ENCODE data around the gene VPS37B.
"Not testable (repeated sequence)": the region's sequence is repeated elsewhere in the genome, so short reads cannot be mapped to it uniquely, and the experiment has no call there.

The VPS37B gene

DNA sequence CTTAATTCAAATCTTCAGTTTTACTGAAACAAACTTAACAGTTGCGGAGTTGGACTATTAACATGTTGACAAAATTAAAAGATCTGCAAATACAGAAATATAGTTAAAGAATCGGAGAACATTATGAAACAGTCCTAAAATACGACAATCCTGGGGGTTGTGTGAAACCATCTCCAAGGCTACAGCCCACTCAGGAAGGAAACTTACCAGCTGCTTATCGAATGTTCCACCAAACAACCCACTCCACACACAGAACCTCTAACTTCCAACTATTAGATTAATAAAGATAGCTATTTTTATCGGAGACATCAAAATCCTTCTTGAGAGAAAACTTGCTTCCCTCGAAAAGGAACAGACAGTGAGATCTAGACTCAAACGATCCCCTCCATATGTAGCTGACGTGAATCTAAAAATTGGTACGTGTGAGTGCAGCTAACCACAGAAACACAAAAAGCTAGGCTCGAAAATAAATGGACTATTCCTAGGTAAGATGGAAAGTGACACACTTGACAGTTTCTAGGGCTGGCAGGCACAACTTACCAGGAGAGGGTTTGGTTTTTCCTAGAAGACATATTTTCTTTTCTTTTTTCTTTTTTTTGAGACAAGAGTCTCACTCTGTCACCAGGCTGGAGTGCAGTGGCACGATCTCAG, 12.9 kb downstream of the VPS37B start:
- no peak for DNase-seq (ENCODE audit: low read depth, low spot score)

- no peak for DNase-seq (ENCODE audit: low read depth, low spot score)
Observed at GRCh38 chr12:122880668-122881067, 15.3 kb downstream of the VPS37B start.

DNA sequence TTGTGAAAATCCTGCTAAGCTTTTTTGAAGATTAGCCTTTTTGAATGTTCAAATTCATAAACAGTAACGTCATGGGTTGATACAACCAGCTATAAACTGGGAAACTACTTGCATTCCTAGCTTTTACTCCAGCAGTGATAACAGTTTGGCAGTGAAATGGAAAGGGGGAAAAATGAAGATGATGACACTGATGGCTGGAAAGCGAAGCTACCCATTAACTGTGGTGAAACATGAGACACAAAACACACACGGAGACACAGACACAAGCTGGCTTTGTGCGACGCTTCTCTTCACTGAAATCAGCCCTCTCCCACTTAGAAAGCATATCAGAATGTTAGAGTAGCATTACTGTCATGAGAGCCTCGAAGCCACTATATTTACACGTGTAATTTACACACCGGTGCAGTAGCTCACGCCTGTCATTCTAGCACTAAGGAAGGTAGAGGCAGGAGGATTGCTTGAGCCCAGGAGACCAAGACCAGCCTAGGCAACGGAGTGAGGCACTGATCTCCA, 15.7 kb downstream of the VPS37B start:
- no peak for DNase-seq (ENCODE audit: low read depth, low spot score)

GRCh38 chr12:122878780-122879612, 16.9 kb downstream of the VPS37B start:
- DNase-seq (ENCODE audit: low read depth, low spot score), result no peak

DNA sequence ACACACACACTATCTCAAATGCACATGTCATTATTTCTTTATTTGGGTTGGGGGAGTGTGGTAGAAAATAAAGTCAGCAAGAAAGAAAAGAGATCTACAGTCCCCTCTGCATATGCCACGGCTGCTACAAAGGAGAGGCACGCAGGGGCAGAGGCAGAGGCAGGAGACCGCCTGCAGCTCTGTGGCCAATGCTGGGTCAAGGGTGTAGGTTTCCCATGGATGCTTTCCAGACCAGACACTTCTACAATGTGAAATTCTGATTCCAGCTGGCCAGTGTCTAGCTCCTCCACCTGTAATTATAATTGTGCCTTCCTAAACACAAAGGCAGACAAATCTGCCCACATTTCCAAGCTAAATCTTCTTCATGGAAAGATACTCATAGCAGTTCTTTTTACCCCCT, 19.2 kb downstream of the VPS37B start:
- DNase-seq (ENCODE audit: low read depth, low spot score), result no peak

DNA sequence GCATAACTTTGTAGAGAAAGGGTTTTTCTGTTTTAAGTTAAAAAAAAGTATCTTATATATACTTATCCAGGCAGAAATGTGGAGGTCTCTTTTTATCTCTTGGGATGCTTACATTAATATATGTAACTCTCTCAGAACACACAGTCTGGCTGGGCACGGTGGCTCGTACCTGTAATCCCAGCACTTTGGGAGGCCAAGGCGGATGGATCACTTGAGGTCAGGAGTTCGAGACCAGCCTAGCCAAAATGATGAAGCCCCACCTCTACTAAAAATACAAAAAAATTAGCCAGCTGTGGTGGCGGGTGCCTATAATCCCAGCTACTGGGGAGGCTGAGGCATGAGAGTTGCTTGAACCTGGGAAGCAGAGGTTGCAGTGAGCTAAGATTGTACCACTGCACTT, 19.6 kb downstream of the VPS37B start:
- DNase-seq (ENCODE audit: low read depth, low spot score), result not testable (repeated sequence)

DNA sequence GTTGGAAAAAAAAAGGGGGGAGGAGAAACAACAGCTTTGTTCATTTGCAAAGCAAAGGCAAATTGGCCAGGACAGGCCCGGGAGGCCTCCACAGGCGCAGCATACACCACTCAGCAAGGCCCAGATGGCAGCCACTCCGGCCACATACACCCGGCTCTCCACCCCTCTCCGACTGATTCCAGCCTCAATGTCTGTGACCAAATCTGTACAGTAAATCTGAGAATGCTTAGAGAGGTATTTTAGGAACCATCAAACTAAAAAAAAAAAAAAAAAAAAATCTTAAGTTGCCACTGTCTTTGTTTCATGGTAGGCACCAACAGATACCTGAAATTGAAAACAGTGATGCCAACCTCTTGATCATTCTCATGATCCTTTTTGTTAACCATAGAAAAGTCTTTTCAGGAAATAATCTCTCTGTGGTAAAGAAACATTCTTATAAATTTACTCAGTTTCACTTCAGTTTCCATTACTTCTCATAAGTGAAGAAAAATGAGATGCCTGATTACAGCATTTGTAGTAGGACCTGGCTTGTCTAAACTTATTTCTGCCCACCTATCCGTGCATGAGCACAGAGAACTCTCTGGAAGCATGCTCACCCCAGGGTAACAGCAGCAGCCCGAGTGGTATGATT, 20.2 kb downstream of the VPS37B start:
- DNase-seq (ENCODE audit: low read depth, low spot score), result no peak

DNA sequence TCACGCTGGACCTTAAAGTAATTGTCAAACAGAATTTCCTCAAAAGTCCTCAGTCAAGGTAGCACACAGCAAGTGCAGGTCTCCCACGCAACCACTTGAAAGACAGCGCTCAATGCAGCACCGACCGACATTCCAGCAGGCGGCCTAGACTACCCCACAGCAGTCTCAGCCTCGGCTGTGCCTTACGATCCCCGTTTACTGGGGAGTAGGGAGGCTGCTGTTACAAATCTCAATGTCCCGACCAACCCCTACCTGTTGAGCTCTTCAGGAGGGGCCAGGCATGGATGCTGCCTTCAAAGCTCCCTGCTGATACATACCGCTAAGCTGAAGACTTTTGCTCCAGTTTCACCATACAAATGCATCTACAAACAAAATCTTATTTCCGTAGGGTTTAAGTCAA, 21.8 kb downstream of the VPS37B start:
- no peak for DNase-seq (ENCODE audit: low read depth, low spot score)

DNA sequence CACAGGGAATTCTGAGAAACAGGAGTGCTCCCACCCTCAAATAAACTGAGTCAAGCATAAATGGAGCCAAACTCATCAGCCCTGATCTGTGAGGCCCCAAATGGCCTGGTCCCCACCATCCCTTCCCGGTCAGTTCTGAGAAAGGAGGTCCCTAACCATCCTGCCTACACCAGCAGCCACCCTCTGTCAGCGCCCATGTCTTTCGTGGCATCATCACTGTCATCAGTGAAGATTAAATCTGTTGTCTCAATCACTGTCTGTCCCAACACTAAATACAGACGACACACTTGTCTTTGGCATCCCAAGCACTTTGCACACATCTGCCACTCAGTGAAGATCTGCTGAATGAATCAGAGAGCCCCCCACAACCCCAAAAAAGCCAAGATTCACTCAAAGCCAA, 22.4 kb downstream of the VPS37B start:
- no peak for DNase-seq (ENCODE audit: low read depth, low spot score)

GRCh38 chr12:122872815-122873361, 23.0 kb downstream of the VPS37B start:
- no peak for DNase-seq (ENCODE audit: low read depth, low spot score)

DNA sequence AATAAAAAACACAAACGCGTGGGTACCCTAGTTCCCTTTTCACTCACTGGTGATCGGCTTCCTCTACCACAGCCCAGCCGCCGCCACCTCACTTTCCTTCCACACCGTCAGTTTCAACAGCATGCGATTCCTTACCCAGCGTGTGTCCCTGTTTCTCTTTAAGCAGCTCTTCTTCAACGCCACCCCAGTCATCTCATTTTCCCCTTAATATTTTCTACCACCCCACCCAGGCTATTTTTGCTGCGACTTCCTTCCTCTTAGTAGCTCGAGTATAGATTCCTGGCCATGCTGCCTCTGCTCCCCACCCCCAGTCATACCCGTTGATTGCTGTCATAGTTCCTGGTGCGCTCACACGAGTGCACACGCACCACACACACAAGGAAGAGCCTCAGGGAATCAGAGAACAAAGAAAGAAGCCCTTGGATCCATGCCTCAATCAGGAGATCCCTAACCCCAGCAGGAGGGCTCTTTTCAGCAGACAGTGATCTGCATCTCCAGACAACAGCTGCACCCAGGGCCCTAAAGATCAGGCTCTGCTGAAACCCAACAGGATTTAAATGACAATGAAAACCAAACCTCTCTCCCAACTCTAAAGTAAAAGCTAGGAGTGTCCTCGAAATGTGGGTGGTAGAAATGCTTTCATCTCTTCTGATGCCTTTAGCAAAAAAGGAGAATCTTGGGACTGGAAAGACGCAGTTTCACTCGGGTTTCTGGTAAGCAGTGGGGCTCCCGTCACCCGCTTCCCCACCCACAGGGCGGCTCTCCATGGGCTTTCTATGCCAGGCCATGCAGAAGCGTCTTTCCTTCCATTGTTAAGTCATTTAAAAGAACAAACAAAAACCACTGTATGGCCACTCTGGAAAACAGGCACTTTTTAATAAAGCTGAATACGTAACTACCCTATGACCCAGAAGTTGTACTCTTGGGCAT, 23.8 kb downstream of the VPS37B start:
- DNase-seq (ENCODE audit: low read depth, low spot score), result no peak

- DNase-seq (ENCODE audit: low read depth, low spot score), result peak; percentile 83
Observed at GRCh38 chr12:122870867-122871664, 24.9 kb downstream of the VPS37B start.

DNA sequence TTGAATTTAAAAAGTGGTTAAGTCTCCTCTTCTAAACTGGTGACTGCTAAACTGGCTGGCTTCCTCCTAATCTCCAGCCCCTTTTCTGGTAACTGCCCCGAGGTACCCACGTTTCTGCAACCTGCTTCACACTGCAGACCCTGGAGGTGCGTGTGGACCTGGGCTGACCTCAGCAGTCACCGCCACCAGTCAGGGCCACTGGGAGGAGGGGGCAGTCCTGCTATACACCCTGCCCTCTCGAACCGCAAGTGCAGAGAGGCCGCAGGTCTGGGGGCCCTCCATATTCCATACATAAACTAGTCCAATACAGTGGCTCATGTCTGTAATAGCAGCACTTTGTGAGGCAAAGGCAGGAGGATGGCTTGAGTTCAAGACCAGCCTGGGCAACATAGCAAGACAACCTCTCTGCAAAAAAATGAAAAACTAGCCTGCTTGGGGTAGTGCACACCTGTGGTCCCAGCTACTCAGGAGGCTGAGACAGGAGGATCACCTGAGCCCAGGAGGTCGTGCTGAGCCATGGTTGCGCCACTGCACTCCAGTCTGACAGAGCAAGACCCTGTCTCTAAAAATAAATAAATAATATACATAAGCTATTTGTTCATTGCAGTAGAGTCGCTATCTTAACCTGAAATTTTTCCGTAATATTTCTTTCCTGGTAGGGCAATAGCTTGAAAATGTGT, 25.6 kb downstream of the VPS37B start:
- no peak for DNase-seq (ENCODE audit: low read depth, low spot score)

GRCh38 chr12:122869207-122869973, 26.5 kb downstream of the VPS37B start:
- no peak for DNase-seq (ENCODE audit: low read depth, low spot score)

- no peak for DNase-seq (ENCODE audit: low read depth, low spot score)
Observed at GRCh38 chr12:122868471-122869177, 27.3 kb downstream of the VPS37B start.

DNA sequence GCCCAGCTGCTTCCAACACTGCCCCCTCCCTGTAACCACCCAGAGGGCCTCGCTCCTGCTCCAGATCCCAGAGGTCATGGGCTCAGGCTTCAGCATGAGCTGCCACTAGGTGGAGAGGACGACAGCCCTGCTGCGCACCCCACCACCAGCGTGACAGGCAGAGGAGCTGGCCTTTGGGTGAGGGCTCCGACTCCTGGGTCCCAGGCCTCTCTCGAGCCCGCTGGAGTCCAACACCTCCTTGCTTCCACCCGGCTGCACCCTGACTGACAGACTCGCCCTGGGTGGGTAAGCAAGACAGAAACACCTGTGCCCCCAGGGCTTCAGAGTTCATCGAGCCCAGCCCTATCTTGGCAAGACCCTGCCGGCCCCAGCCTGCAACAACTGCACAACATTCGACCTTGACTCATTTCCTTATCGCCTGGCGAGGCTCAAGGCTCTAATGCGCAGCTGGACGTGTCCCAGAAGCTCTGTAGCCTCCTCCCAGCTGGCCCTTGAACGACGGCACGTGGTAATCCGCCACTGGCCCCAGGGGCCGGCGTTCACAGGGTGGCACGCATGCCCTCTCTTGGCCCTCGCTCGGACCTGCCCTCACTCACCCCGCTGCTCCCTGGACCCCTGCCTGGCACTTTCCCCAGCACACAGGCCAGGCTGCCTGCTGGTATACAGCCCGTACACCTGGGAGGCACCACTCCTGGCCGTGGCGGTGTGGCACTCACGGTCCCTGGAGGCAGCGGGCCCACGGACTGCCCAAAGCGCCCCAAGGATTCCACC, 28.0 kb downstream of the VPS37B start:
- DNase-seq (ENCODE audit: low read depth, low spot score), result no peak

- no peak for DNase-seq (ENCODE audit: low read depth, low spot score)
Observed at GRCh38 chr12:122866950-122867607, 28.8 kb downstream of the VPS37B start.
